ENCODE measurements around the gene FHL2. TPM values are rescaled to one million over a fixed set of nuclear protein-coding genes. Genes with fewer than 3 reads are reported as not detected.

FHL2 gene
- total and polyA plus RNA-seq, 9 of the 15 experiments (the other 6 are each of a cell fraction or from before 2014, with no cell fraction given) = 7.5 to 33.1 (median 23.9) TPM

- TF ChIP-seq RERE (CRISPR knock-in tag; IDR thresholded peaks at IDR 0.05; ENCODE audit: borderline replicate concordance) (no peak), ZC3H8 (IDR thresholded peaks at IDR 0.05) (no peak), ZNF668 (CRISPR knock-in tag; IDR thresholded peaks at IDR 0.05) (no peak), ZNF253 (CRISPR knock-in tag; conservative IDR thresholded peaks at IDR 0.05) (no peak), PPARD (CRISPR knock-in tag; IDR thresholded peaks at IDR 0.05) (no peak), ZNF511 (CRISPR knock-in tag; IDR thresholded peaks at IDR 0.05) (no peak), CHCHD3 (CRISPR knock-in tag; IDR thresholded peaks at IDR 0.05) (no peak), ARNT (IDR thresholded peaks at IDR 0.05) (no peak), ZBTB12 (CRISPR knock-in tag; IDR thresholded peaks at IDR 0.05) (no peak), ILK (tag; IDR thresholded peaks at IDR 0.05; ENCODE audit: borderline replicate concordance, low read depth) (no peak), STAG1 (CRISPR knock-in tag; IDR thresholded peaks at IDR 0.05; ENCODE audit: borderline replicate concordance) (no peak), EZH2 (IDR thresholded peaks at IDR 0.05; ENCODE audit: borderline replicate concordance, low read depth, low read length) (no peak), SIN3A (IDR thresholded peaks at IDR 0.05; ENCODE audit: borderline replicate concordance in 2 of 2, control insufficient read depth in 1 of 2, low read depth in 2 of 2, low read length in 2 of 2) (no peak), ZSCAN29 (IDR thresholded peaks at IDR 0.05) (no peak), CREB3L1 (IDR thresholded peaks at IDR 0.05; ENCODE audit: borderline replicate concordance, low read depth) (no peak), SMARCE1 (IDR thresholded peaks at IDR 0.05) (no peak), RFX1 (IDR thresholded peaks at IDR 0.05) (no peak), ZC3H4 (CRISPR knock-in tag; IDR thresholded peaks at IDR 0.05; ENCODE audit: borderline replicate concordance) (no peak), IRF9 (tag; IDR thresholded peaks at IDR 0.05) (no peak)
Measured at GRCh38 chr2:105397025-105397722, 1.7 kb downstream of the FHL2 start (continued).
